ENCODE data around the gene TMEM154.

- no peak for TF ChIP-seq CTCF (IDR thresholded peaks at IDR 0.05)
- no peak for TF ChIP-seq TAF1 (IDR thresholded peaks at IDR 0.05; ENCODE audit: borderline replicate concordance, low read depth, low read length)
- no peak for TF ChIP-seq RAD21 (IDR thresholded peaks at IDR 0.05; ENCODE audit: low read length)
- TF ChIP-seq GABPA (IDR thresholded peaks at IDR 0.05; ENCODE audit: low read depth): no peak
- TF ChIP-seq REST (IDR thresholded peaks at IDR 0.05; ENCODE audit: low read depth, low read length): no peak
- no peak for TF ChIP-seq PBX3 (IDR thresholded peaks at IDR 0.05)
- TF ChIP-seq EP300 (IDR thresholded peaks at IDR 0.05; ENCODE audit: borderline replicate concordance in 1 of 2, low read depth in 1 of 2, low read length in 1 of 2): no peak
- TF ChIP-seq POLR2AphosphoS5 (IDR thresholded peaks at IDR 0.05; ENCODE audit: low read depth, low read length): no peak
- no peak for TF ChIP-seq YY1 (IDR thresholded peaks at IDR 0.05; ENCODE audit: low read depth)
- TF ChIP-seq RXRA (IDR thresholded peaks at IDR 0.05; ENCODE audit: borderline replicate concordance, low read depth): no peak
- no peak for TF ChIP-seq JUND (IDR thresholded peaks at IDR 0.05)
- TF ChIP-seq FOXM1 (IDR thresholded peaks at IDR 0.05; ENCODE audit: low read depth): no peak
Observed at GRCh38 chr4:152698089-152698499, 18.3 kb upstream of the TMEM154 start.
